Measurements from ENCODE around the gene MAP4. TPM values are rescaled to one million over a fixed set of nuclear protein-coding genes. Genes with fewer than 3 reads are reported as not detected.
A peak's percentile ranks its signal among the peaks of the same experiment; 100 is the strongest.
"Not testable (repeated sequence)": the region's sequence is repeated elsewhere in the genome, so short reads cannot be mapped to it uniquely, and the experiment has no call there.

Gene MAP4
- total RNA-seq, 1 donor from 2014 or later: 150 TPM

DNA sequence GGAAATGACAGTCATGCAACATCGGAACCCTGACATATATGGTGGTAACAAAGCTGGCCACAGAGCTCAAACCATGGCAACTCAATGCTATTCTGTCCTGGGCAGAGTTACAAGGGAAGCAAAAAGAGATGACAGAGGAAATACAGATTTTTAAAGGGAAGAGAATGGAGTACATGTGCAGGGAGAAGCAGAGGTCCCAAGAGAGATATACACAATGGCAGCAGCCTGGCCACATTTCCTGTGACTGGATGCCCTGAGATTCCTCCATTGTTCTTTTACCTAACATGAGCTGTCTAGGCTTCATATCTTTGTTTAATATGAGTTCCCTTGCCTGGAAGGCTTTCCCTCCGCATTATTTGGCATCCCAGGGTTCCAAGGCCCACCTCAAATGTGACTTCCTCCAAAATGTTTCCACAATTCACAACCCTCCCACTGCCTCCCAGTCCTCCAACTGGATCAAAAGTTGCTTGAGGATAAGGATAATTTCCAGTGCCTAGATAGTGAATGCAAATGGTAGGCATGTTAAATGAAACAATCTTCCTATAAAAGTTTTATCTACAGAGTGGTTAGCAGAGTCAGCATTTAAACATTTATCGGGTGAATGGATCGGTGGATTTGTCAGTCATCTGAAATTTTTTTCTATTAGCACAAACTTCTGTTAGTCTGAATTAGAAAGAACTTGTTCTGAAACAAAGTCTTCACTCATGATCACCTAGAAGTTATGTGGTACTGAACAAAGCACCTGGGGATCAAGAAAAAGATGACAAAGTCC, 127.0 kb downstream of the MAP4 start:
- peaks cover 74% of the 10 kb centered on the region for H3K4me1 Mint-ChIP-seq
- TF ChIP-seq, protein P1, sequence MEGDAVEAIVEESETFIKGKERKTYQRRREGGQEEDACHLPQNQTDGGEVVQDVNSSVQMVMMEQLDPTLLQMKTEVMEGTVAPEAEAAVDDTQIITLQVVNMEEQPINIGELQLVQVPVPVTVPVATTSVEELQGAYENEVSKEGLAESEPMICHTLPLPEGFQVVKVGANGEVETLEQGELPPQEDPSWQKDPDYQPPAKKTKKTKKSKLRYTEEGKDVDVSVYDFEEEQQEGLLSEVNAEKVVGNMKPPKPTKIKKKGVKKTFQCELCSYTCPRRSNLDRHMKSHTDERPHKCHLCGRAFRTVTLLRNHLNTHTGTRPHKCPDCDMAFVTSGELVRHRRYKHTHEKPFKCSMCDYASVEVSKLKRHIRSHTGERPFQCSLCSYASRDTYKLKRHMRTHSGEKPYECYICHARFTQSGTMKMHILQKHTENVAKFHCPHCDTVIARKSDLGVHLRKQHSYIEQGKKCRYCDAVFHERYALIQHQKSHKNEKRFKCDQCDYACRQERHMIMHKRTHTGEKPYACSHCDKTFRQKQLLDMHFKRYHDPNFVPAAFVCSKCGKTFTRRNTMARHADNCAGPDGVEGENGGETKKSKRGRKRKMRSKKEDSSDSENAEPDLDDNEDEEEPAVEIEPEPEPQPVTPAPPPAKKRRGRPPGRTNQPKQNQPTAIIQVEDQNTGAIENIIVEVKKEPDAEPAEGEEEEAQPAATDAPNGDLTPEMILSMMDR (conservative IDR thresholded peaks at IDR 0.05): no peak
- H3K9me3 Mint-ChIP-seq: peaks cover 4% of the 10 kb centered on the region
- no peaks in the 10 kb centered on the region for H3K27me3 Mint-ChIP-seq (ENCODE audit: low read depth)
- no peak for DNase-seq (ENCODE audit: low read depth, low spot score)
- peak overlapping the region; percentile 98 for H3K27ac Mint-ChIP-seq (ENCODE audit: unreplicated experiment)
- H3K36me3 Mint-ChIP-seq (ENCODE audit: low read depth): peaks cover 31% of the 10 kb centered on the region
- H3K4me3 Mint-ChIP-seq: peak overlapping the region; percentile 75

DNA sequence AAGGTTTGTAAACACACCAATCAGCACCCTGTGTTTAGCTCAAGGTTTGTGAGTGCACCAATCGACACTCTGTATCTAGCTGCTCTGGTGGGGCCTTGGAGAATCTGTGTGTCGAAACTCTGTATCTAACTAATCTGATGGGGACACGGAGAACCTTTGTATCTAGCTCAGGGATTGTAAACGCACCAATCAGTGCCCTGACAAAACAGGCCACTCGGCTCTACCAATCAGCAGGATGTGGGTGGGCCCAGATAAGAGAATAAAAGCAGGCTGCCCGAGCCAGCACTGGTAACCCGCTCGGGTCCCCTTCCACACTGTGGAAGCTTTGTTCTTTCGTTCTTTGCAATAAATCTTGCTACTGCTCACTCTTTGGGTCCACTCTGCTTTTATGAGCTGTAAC, 128.2 kb downstream of the MAP4 start:
- Mint-ChIP-seq H3K36me3 (ENCODE audit: low read depth) (peaks cover 35% of the 10 kb centered on the region), H3K4me1 (peaks cover 64% of the 10 kb centered on the region)
- not testable (repeated sequence) for H3K4me3 Mint-ChIP-seq; H3K9me3 Mint-ChIP-seq; H3K27ac Mint-ChIP-seq (ENCODE audit: unreplicated experiment); H3K27me3 Mint-ChIP-seq (ENCODE audit: low read depth); DNase-seq (ENCODE audit: low read depth, low spot score)

DNA sequence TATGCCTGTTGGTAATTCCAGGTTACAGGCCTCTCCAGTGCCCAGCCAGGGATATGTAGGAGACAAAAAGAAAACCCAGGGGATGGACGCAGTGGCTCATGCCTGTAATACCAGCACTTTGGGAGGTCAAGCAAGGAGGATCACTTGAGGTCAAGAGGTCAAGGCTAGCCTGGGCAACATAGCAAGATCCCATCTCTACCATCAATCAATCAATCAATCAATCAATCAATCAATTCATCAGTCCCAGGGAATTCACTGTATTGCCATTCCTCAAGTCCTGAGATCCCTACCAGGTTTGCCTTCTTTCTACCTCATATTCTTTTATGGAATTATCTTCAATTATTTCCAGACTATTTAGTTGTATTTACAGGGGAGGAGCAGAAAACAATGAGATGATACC, 131.0 kb downstream of the MAP4 start:
- TF ChIP-seq, protein P1 (conservative IDR thresholded peaks at IDR 0.05): no peak
- H3K4me1 Mint-ChIP-seq: peaks cover 36% of the 10 kb centered on the region
- H3K9me3 Mint-ChIP-seq: peaks cover 4% of the 10 kb centered on the region
- H3K4me3 Mint-ChIP-seq: peak overlapping the region; percentile 45
- H3K27ac Mint-ChIP-seq (ENCODE audit: unreplicated experiment): no peak overlapping the region
- peaks cover 32% of the 10 kb centered on the region for H3K36me3 Mint-ChIP-seq (ENCODE audit: low read depth)
- DNase-seq (ENCODE audit: low read depth, low spot score): no peak
- no peaks in the 10 kb centered on the region for H3K27me3 Mint-ChIP-seq (ENCODE audit: low read depth)

DNA sequence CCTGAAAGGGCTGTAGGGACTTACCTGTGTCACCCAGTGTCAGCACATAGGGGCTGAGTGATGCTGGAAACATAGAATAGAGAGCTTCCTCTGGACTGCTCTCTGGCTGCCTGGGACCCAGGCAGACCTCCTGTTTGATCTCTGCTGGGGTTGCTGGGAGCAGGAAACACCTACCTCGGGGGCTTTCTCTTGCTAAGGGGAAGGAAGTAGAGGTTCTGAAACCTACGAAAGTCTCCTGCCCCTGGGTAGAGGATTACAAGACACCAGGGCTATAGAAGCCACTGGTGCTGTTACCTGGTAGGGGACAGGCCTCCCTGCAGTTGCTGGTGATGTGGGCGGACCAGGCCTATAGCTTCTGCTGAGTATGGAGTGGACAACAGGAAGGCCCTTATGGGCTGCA, 131.6 kb downstream of the MAP4 start:
- peaks cover 30% of the 10 kb centered on the region for H3K4me1 Mint-ChIP-seq
- no peak overlapping the region for H3K27ac Mint-ChIP-seq (ENCODE audit: unreplicated experiment)
- H3K36me3 Mint-ChIP-seq (ENCODE audit: low read depth): peaks cover 32% of the 10 kb centered on the region
- H3K4me3 Mint-ChIP-seq: peak overlapping the region; percentile 45
- TF ChIP-seq, protein P1 (conservative IDR thresholded peaks at IDR 0.05): no peak
- H3K27me3 Mint-ChIP-seq (ENCODE audit: low read depth): no peaks in the 10 kb centered on the region
- no peak for DNase-seq (ENCODE audit: low read depth, low spot score)
- H3K9me3 Mint-ChIP-seq: peaks cover 4% of the 10 kb centered on the region

DNA sequence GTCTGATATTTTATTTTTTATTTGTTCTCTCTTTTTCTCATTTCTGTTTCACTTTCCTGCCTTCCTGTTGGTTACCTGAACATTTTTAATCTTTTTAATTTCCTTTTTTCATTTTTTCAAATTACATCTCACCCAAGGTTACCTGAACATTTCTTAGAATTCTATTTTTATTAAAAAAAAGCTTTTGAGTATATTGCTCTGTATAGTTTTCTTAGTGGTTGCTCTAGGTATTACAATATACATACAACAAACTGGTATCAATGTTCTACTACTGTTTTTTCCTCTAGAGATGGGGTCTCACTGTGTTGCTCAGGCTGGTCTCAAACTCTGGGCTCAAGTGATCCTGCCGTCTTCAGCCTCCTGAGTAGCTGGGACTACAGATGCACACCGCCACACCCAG, 133.9 kb downstream of the MAP4 start:
- TF ChIP-seq, protein P1 (conservative IDR thresholded peaks at IDR 0.05): peak; percentile 54
- Mint-ChIP-seq H3K4me3 (no peak overlapping the region), H3K27me3 (ENCODE audit: low read depth) (no peaks in the 10 kb centered on the region), H3K4me1 (peaks cover 20% of the 10 kb centered on the region), H3K27ac (ENCODE audit: unreplicated experiment) (no peak overlapping the region), H3K36me3 (ENCODE audit: low read depth) (peaks cover 16% of the 10 kb centered on the region), H3K9me3 (no peaks in the 10 kb centered on the region)
- DNase-seq (ENCODE audit: low read depth, low spot score): no peak

DNA sequence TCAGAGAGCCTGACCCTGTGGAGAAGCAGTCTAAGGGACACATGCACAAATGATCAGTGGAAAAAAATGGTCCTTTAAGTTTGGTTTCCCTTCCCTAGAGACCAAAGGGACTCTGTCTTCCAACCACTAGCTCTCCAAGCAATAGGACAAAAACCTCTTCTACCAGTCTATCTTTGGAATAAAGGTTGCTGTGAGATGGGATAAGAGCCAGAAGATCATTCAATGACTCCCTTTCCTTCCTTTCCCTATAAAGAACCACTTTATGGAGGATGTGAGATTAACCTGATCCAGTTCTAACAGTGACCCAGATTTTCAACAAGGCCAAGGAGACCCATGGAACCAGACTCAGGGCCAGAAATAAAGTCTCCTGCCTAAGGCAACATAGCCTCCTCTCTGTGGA, 138.5 kb downstream of the MAP4 start:
- Mint-ChIP-seq H3K27me3 (ENCODE audit: low read depth) (no peaks in the 10 kb centered on the region), H3K4me1 (peaks cover 20% of the 10 kb centered on the region), H3K36me3 (ENCODE audit: low read depth) (peaks cover 2% of the 10 kb centered on the region), H3K9me3 (no peaks in the 10 kb centered on the region), H3K27ac (ENCODE audit: unreplicated experiment) (no peak overlapping the region), H3K4me3 (no peak overlapping the region)
- no peak for DNase-seq (ENCODE audit: low read depth, low spot score)
- TF ChIP-seq, protein P1 (conservative IDR thresholded peaks at IDR 0.05): no peak

Measured in neural crest cell (in vitro differentiated cells).